Epithelial cell of proximal tubule (primary cell): ENCODE results near the gene NET1. TPM values are rescaled to one million over a fixed set of nuclear protein-coding genes. Genes with fewer than 3 reads are reported as not detected.

Source experiments
- DNase-seq: peaks from one replicate; pipeline ENCODE4 v3.0.0-alpha.2; 2011; ENCODE audit warnings: low read depth
- H3K4me3 ChIP-seq: 2 replicates; pipeline ENCODE4 v1.5.1; 2011; ENCODE audit warnings: low read depth, mild to moderate bottlenecking, low read length
- CTCF ChIP-seq: conservative IDR thresholded peaks from 2 replicates; pipeline ENCODE4 v1.5.1; 2012; ENCODE audit warnings: low read depth, mild to moderate bottlenecking, low read length
- total RNA-seq: library from RNA; depleted of rRNA; stranded (reverse); fragments of >200 nt; gene quantifications from 2 replicates; pipeline ENCODE4 v1.2.3, GENCODE V29; 2015

Gene NET1
- total RNA-seq, 1 donor from 2014 or later: 122 TPM

GRCh38 chr10:5494611-5495010 is 82.3 kb downstream of the NET1 start:
- TF ChIP-seq CTCF: no peak
- H3K4me3 ChIP-seq: no peak overlapping the region
- DNase-seq: no peak

GRCh38 chr10:5496261-5497250 is 84.2 kb downstream of the NET1 start:
- TF ChIP-seq CTCF: no peak
- DNase-seq: no peak
- no peak overlapping the region for H3K4me3 ChIP-seq

- no peak overlapping the region for H3K4me3 ChIP-seq
- DNase-seq: no peak
- TF ChIP-seq CTCF: no peak
Observed at GRCh38 chr10:5497289-5497688, 84.9 kb downstream of the NET1 start.

- no peak overlapping the region for H3K4me3 ChIP-seq
- TF ChIP-seq CTCF: no peak
- DNase-seq: no peak
Observed at GRCh38 chr10:5497948-5498730, 85.8 kb downstream of the NET1 start.

- TF ChIP-seq CTCF: no peak
- DNase-seq: no peak
- H3K4me3 ChIP-seq: no peak overlapping the region
Observed at GRCh38 chr10:5498791-5499492, 86.6 kb downstream of the NET1 start.

- TF ChIP-seq CTCF: no peak
- DNase-seq: no peak
- H3K4me3 ChIP-seq: no peak within 1 kb of the TSS
Observed at GRCh38 chr10:5499493-5500140, 87.3 kb downstream of the NET1 start, which contains the start of gene CALML5. CALML5 (minus strand) TSS chr10:5499570; CDS start chr10:5499438, 132 bp downstream.
